HuH-7.5 (cell line): ENCODE results near the gene PAM.
"Not testable (repeated sequence)": the region's sequence is repeated elsewhere in the genome, so short reads cannot be mapped to it uniquely, and the experiment has no call there.

ENCODE experiments used
- DNase-seq: peaks from one replicate; pipeline ENCODE4 v3.0.0; 2011; ENCODE audit warnings: low spot score

Gene PAM

DNA sequence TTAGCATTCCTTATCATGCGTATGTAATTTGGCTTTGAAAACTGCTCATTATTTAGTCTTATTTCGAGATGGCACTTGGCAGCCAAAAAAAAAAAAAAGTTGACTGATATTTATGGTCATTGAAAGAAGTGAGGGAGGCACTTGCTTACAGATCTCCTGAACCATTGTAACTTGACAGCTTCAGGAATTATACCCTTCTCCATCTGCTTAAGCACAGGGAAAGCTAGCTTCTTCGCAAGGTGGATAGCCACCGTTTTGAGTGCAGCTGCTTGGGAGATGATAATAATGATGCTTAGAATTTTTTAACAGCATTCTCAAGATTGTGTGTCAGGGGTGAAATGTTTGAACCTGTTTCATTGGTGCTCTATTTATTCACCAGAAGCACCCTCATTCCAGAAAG lies 248.8 kb downstream of the PAM start:
- no peak for DNase-seq

DNA sequence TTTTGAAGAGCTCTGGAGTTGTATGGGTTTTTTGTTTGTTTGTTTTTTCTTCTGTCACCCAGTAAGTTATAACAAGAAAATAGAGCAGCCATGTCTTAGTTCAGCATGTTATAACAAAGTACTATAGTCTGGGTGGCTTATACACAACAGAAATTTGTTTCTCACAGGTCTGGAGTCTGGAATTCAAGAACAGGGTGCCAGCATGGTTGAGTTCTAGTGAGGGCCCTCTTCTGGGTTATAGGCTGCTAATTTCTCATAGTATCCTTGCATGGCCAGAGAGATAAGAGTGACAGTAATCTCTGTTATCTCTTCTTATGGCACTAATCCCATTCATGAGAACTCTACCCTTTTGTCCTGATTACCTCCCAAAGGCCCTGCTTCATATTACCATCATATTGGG lies 250.2 kb downstream of the PAM start:
- DNase-seq, result no peak

DNA sequence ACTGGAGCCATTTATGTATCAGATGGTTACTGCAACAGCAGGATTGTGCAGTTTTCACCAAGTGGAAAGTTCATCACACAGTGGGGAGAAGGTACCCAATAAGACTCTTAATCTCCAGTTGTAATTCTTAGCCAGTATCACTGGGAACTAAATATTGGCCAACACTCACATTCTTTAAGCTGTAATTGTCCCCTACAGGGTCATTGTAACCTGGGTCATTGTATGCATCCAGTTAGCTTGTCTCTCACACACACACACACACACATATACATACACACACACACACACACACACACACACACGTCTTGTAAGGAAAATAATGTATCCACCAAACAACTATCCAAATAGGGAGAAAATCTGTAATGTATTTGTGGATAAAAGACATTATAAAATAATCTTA lies 251.8 kb downstream of the PAM start:
- no peak for DNase-seq

DNA sequence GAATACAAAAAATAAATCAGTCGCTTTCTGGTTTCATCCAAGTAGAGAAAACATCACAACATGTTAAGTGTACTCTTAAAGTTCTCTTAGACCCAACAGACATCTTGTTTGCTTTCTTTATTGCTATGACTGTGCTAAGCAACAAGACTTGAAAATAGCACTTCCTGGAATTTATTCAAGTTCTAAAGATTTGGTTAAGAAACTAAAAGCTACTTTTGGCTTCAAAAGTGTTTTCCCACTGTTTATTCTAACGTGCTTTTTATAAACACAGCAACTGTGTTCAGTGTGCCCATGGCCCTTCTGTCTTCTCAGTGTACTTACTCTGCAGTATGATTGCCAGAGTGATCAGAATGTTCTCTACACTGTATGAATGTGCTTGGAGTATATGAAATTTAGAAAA lies 255.1 kb downstream of the PAM start:
- no peak for DNase-seq

DNA sequence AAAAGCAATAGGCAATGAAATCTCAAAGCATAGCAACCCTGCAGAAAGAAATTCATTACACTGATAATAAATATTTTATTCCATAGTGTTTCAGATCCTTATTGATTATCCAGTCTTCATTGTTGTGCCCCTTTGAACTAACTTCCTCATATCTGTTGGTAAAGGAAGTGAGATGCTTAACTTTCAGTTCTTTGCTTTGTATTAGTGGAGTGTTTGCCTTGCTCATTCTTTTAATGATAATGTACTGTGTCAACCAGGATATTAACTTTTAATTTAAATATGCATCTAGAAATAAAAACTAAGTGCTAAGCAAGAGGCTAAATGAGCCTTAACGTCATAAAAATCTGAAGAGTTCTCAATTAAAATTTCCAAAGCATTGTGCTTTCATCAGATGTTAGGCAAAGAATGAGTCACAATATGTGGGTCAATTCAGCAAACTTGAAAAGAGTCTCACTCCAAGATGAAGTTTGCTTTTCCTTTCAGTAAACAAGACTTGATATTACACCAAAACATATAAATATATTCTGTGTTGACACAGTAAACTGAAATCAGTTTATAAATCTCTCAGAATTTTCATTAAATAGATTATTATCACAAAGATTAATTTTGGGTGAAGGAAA lies 258.9 kb downstream of the PAM start:
- DNase-seq, result no peak

DNA sequence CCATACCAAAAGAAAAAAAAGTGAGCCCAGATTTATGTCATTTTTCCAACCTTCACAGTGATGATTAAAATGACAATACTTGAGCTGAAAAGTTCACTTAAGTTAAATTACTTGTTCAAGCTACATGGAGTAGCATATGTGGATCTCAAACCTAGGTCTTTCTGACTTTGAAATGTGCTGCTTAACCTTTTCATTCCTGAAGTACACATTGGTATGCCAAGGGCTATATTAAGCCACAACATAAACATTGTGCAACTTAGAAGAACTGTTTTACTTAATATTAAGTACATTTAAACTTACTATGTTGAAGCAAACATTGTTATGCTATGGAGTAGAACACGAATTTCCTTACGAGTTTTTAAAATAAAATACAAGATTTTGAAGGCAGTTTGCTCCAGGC lies 259.9 kb downstream of the PAM start:
- DNase-seq, result no peak

DNA sequence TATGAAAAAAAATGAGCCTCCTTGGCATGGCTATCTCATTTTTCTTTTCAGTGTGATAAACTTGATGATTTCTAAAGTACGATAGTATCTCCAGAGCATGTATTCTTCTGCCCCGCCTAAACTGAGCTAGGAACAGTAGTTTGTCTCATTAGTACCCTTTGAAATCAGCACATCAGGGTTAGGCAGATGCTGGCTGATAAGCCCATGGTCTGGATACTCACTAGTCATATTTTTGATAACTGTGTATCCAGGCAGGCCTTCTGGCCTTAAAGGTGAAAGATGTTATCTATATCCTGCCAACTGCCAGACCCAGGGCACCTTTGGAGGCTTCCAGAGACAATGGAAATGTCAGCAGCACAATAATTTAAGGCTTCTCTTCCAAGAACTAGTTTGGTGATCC lies 261.1 kb downstream of the PAM start:
- no peak for DNase-seq

DNA sequence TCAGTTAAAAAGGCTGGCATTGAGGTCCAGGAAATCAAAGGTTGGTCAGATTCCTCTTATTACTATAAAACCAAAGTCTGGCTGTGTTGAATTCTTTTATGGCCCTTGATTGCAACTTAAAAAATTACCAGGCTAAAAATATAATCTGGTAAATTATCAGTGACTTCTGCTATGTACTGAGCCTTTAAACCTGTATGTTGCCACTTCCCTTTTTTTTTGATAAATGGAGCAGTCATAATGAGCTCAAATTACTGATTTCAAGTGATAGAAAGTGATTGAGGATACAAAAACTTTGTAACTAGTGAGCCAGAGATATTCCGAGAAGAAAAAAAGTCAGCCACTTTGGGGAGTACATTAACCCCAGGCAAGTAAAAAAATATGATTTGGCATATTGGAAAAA lies 264.7 kb downstream of the PAM start:
- no peak for DNase-seq

DNA sequence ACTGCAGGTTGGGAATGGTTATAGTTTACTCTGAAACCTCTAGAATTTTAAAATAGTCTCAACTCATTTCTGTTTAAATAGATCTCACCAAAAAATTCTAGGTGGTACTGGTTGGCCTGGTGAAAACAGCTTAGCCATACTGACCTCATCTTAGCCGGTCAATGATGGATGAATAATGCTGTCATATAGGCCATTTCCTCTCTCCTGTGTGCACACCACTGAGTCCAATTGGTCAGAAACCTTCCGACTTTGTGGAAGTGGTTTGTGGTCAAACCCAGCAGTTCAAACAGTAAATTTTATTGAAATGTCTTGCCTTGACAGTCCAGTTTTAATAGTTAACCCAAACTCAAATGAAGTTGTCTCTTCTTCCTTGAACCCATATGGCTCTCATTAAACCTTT lies 266.2 kb downstream of the PAM start:
- DNase-seq, result no peak

DNA sequence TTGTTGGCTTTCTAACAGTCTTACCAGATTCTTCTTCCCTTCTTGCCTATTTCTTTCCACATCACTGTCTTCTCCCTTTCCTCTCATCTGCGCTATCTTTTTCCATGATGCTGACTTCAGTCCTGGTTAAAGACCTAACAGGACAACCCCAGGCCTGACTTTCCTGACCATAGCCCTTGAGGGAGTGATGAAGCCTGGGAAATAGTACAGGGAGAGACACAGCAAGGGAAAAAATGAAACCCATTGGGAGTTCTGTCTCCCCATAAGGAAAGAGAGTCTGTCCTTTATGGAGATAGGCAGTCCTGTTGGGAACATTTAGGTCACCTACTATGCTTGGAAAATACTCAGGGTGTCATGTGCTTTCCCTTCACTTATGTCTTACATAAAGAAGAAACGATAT lies 272.2 kb downstream of the PAM start:
- no peak for DNase-seq

DNA sequence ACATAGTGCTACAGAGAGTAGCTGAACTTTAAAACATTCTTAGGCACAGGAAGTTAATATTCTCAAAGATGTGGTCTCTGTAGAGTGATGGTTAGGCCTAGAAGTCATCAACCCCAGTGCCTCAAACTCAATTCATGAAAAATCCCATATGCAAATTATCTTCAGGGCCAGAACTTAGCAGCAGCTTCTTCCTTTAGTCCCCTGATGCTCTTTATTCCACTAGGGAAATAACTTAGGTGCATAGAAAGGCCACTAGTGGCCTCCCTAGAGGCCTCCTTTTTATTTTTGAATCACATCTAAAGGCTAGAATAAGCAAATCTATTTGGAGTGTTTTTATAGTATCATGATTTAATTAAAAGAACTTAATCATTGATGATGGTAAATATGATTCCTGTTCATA lies 276.5 kb downstream of the PAM start:
- no peak for DNase-seq

DNA sequence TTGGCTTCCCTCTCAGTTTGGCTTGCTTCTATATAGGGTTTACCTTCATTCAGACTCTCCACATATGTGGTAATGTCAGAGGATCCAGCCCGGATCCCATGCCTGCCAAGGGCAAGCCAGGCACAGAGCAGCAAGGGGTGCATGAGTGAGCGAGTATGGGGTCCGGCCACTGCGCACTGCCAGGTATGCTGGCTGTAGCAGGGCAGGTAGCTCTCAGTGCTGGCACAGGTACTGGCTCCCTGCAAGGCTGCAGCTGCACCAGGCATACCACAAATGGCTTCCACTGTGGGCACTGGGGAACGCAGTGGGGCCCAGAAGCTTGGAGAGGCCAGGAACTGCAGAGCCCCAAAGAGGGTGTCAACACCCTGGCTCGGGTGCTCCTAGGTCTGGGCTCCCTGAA lies 278.6 kb downstream of the PAM start:
- DNase-seq, result no peak

DNA sequence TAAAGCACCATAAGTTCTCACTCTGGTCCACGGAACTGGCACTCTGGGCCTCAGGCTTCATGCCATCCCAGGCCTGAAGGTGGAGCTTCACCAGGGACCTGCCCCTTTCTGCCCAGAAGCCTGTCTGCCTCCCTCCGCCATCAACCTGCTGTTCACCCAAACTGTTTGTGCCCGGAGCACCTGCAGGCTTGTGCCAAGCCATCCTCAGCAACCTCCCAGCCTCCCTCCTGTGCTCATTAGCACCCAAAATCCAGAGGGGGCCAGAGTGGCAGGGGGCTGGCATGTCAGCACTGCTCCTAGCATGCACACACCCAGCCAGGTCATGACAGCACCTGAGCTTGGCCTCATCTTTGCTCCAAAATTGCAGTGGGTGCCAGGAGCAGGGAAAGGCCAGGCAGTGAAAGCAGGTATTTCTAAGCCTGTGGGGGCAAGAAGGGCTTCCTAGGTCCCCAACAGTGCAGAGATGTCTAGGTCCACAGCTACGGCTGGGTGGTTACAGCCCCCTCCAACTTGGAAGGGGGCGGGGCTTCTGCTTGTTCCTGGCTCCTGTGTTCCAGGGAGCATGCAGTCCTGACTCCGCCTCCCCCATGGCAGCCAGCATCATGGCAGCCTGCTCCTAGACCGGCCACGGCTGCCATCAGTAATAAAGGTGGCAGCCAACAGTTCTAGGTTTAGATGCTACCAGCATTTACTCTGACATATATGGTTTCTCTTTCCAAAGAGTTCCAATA lies 279.7 kb downstream of the PAM start:
- DNase-seq, result no peak

DNA sequence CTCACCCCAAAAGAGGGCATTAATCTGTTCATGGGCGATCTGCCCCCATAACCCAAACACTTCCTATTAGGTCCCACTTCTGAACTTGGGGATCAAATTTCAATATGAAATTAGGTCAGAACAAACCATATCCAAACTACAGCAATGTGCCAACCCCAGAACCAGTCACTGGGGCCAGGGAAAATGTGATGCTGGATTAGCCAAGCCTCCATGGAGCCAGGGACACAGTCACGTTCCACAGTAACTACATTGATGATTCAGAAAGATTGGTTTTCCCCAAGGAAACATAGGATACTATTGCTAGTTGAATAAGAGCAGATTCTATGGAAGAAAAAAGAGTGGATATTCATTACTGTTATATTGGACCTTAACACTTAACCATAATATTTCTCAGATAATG lies 280.6 kb downstream of the PAM start:
- no peak for DNase-seq

DNA sequence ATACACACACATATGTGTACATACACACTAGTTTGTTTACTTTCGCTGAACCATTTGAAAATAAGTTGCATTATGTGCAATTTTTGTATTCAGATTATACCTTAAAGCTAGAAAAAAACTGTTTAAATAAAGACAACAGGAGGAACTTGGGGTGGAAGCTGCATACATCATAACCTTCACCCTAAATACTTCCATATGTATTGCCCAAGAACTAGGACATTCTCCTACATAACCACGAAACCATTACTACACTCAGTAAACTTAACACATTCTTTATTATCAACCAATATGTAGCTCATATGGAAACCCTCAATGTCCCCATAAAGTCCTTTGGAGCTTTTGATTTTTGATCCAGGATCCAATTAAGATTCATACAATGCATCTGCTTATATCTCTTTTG lies 281.5 kb downstream of the PAM start:
- no peak for DNase-seq

DNA sequence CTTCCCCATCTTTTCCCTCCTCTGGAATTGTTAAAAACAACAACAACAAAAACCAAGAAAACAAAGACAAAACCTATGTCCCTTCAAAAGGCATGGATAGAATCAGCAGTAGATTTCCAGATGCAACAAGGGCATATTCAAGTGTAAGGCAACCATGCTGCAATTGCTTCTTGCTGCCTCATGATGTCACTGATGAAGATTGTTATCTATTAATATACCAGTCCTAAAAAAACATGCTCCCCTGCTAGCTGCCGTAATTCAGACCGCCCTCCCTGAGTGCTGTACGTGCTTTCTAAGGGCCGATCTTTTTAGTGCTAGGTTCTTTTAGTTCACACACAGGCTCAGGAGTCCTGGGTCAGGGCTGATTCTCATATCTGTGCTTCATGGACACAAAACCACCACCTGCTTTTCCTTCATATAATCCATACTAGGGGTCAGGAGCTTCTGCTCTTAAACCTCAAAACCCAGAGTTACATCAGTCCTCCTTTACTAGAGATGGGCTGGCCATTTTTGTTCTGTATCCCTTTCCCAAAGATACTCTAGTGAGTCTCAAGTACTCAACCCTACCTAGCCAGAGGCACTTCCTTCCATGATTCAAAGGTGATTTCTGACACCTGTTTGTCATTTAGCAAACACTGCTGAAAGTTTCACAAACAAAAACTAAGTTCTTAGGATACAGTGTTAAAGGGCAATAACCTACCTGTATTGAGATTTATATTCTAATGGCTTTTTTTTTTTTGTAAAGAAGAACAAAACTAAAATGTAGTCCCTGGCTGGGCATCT lies 282.8 kb downstream of the PAM start:
- no peak for DNase-seq

DNA sequence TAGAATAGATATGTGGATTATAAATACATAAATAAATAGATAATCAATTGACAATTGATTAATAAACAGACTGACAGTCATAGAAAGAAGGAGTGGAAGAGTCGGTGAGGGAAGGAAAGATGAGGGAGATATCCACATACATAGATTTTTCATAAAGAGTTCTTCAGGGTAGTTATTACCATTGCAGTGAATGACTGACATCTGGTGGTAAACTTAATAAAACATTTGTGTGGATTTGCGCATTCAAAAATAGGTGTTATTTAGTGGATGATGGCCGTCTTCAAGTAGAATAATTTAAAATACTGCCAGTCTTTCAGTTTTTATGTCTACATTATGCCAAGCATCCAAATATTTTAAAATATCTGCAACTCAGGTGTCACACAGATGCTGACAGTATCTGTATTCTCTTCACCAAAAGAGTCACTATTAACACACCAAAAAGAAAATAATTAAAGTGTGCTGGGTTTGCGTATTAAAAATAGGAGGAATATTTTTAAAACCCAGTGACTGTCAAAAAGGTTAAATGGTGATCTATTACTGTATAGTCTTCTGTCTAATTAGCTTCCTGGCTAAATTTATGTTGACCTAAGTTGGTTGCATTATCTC lies 286.1 kb downstream of the PAM start:
- DNase-seq, result no peak

DNA sequence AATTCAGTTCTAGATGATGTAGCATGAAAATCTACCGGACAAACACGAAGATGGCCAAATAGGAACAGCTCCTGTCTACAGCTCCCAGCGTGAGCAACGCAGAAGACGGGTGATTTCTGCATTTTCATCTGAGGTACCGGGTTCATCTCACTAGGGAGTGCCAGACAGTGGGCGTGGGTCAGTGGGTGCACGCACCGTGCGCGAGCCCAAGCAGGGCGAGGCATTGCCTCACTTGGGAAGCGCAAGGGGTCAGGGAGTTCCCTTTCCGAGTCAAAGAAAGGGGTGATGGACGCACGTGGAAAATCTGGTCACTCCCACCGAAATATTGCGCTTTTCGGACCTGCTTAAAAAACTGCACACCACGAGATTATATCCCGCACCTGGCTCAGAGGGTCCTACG lies 291.6 kb downstream of the PAM start:
- not testable (repeated sequence) for DNase-seq

DNA sequence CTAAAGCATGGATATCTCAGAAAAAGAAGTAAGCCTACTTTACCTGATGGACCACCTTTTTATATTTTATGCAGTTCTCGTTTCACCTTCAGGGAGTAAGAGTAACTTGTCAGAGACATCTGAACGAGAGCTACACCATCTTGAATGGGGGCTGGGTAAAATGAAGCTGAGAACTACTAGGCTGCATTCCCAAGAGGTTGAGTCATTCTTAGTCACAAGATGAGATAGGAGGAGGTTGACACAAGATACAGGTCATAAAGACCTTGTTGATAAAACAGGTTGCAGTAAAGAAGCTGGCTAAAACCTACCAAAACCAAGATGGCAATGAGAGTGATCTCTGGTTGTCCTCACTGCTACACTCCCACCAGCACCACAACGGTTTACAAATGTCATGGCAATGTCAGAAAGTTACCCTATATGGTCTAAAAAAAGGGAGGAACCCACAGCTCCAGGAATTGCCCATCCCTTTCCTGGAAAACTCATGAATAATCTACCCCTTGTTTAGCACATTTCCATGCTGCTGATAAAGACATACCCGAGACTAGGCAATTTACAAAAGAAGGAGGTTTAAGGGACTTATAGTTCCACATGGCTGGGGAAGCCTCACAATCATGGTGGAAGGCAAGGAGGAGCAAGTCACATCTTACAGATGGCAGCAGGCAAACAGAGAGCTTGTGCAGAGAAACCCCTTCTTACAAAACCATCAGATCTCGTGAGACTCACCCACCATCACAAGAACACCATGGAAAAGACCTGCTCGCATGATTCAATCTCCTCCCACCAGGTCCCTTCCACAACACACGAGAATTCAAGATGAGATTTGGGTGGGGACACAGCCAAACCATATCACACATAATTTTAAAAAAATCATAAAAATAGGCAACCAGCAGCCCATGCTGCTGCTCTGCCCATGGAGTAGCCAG lies 302.4 kb downstream of the PAM start:
- DNase-seq, result no peak

DNA sequence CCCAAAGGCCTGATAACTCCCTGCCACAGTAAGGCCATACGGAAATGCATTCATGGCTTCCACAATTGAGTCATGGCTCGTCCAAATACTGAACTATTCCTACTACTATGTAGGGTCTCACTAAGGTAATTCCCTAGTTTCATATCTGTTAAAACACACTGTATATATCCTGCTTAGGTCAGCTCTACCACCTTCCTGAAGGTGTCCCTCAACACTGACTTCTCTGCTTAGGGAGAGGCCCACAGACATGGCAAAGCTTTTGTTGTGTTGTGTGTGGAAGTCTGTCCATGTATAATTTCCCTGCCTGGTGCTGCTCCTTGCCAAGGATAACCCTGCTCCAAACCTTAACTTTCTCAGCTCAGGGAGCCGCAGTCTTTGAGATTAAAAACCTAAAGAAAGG lies 304.4 kb downstream of the PAM start:
- no peak for DNase-seq

DNA sequence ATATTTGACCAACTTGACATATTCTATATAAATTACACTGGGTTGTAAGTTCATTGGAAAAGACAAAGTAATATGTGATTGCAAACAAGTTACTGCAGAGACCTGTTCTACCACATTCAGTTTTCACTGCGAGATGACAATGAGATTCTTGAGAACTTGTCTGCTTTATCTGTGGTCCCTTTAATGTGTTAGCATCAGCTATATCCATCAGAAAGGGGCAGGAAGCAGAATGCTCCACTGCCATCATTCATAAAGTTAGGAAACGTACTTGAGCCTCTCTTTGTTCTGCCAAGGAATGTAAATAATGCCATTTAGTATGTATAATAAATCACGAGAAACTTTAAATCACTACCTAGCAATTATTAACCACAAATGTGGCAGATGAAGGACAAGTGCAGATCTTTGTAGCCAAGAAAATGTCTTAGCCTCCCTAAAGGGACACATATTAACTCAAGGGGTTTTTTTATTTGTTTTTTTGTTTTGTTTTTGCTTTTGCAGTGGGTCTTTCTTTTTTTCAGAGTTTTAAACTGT lies 305.4 kb downstream of the PAM start:
- DNase-seq, result no peak

DNA sequence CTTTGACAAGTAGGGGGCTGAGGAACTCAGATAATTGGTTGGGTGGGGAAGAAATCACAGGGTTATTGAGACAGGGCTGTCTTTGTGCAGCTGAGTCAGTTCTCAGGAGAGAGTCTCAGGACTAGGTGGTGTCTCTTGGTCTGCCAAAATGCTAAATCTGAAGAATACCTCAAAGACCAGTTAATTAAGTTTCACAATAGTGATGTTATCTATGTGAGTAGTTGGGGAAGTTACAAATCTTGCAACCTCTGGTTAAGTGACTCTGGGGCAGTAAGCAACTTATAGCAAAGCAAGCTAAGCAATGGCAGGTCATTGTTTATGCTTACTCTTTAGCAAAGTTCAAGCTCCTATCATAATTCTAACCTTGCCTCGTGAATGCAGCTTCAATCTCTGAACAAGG lies 311.2 kb downstream of the PAM start:
- DNase-seq, result no peak
